HepG2 (cell line): ENCODE results near the gene MIEF1. TPM values are rescaled to one million over a fixed set of nuclear protein-coding genes. Genes with fewer than 3 reads are reported as not detected.

Experiments used
- AHR ChIP-seq: IDR thresholded peaks from 2 replicates; pipeline ENCODE4 v1.6.1; 2018; ENCODE audit warnings: missing genetic modification reagents, missing compliant biosample characterization
- ARID5B ChIP-seq: IDR thresholded peaks from 2 replicates; pipeline ENCODE4 v1.4.0; 2020; ENCODE audit warnings: mild to moderate bottlenecking, missing genetic modification reagents
- BCL6 ChIP-seq: IDR thresholded peaks from 2 replicates; pipeline ENCODE4 v1.6.1; 2016; ENCODE audit warnings: missing genetic modification reagents, missing compliant biosample characterization
- KAT2B ChIP-seq: fragments of 150-350 bp; IDR thresholded peaks from 2 replicates; pipeline ENCODE4 v1.6.1; 2014; ENCODE audit warnings: low read depth, low read length, borderline replicate concordance
- KLF15 ChIP-seq: sonication (generic); formaldehyde crosslinking; IDR thresholded peaks from 2 replicates; pipeline ENCODE4 v1.8.1; 2023; ENCODE audit warnings: borderline replicate concordance, mild to moderate bottlenecking, inconsistent platforms, missing genetic modification reagents, mixed read lengths
- NPAS2 ChIP-seq: sonication (generic); formaldehyde crosslinking; IDR thresholded peaks from 2 replicates; pipeline ENCODE4 v1.8.0; 2022; ENCODE audit warnings: mild to moderate bottlenecking, missing genetic modification reagents, borderline replicate concordance
- PPARG ChIP-seq: conservative IDR thresholded peaks from 2 replicates; pipeline ENCODE4 v1.6.1; 2016; ENCODE audit warnings: missing biosample characterization, missing genetic modification reagents
- RFX1 ChIP-seq: fragments of 450-650 bp; IDR thresholded peaks from 2 replicates; pipeline ENCODE4 v1.6.1; 2017
- SIN3A ChIP-seq: IDR thresholded peaks from 2 replicates; pipeline ENCODE4 v1.6.1; 2011; ENCODE audit warnings: low read depth, mild to moderate bottlenecking, control low read depth, low read length, borderline replicate concordance
- SNAPC2 ChIP-seq: sonication (generic); formaldehyde crosslinking; IDR thresholded peaks from 2 replicates; pipeline ENCODE4 v1.8.1; 2022; ENCODE audit warnings: mild to moderate bottlenecking, missing genetic modification reagents
- ZBTB1 ChIP-seq: sonication (generic); formaldehyde crosslinking; IDR thresholded peaks from 2 replicates; pipeline ENCODE4 v1.4.0; 2020; ENCODE audit warnings: missing genetic modification reagents, borderline replicate concordance
- ZBTB38 ChIP-seq: sonication (generic); formaldehyde crosslinking; IDR thresholded peaks from 2 replicates; pipeline ENCODE4 v1.5.1; 2020; ENCODE audit warnings: mild to moderate bottlenecking, missing genetic modification reagents
- ZFP36L2 ChIP-seq: sonication (generic); formaldehyde crosslinking; IDR thresholded peaks from 2 replicates; pipeline ENCODE4 v1.4.0; 2020; ENCODE audit warnings: missing genetic modification reagents
- ZNF468 ChIP-seq: sonication (generic); formaldehyde crosslinking; IDR thresholded peaks from 2 replicates; pipeline ENCODE4 v1.8.0; 2022; ENCODE audit warnings: mild to moderate bottlenecking, moderate library complexity, missing genetic modification reagents
- ZNF546 ChIP-seq: sonication (generic); formaldehyde crosslinking; conservative IDR thresholded peaks from 2 replicates; pipeline ENCODE4 v1.8.1; 2023; ENCODE audit warnings: mild to moderate bottlenecking, missing genetic modification reagents
- ZNF547 ChIP-seq: sonication (generic); formaldehyde crosslinking; IDR thresholded peaks from 2 replicates; pipeline ENCODE4 v1.5.1; 2020; ENCODE audit warnings: mild to moderate bottlenecking, missing genetic modification reagents
- ZNF780A ChIP-seq: sonication (generic); formaldehyde crosslinking; IDR thresholded peaks from 2 replicates; pipeline ENCODE4 v1.8.0; 2022; ENCODE audit warnings: mild to moderate bottlenecking, missing genetic modification reagents, moderate library complexity
- ZSCAN12 ChIP-seq: sonication (generic); formaldehyde crosslinking; IDR thresholded peaks from 2 replicates; pipeline ENCODE4 v1.9.0; 2021; ENCODE audit warnings: mild to moderate bottlenecking, missing genetic modification reagents
- polyA plus RNA-seq, 8 experiments: library from polyadenylated mRNA; depleted of rRNA in 3 of 8; stranded (reverse) in 7 of 8; unstranded in 1 of 8; fragments of >200 nt; fragmentation: Illumina TruSeq in 4 of 8; extraction: Trizol in 4 of 8; gene quantifications; 2 replicates each; pipeline versions ENCODE4 v1.2.1 to v1.2.3, GENCODE V29; 2011 to 2016; ENCODE audit warnings: low read depth in 4 of 8, missing spikeins in 1 of 8, mixed read lengths in 1 of 8; ENCODE audit not compliant: insufficient read depth in 1 of 8
- total RNA-seq, 5 experiments: library from RNA; depleted of rRNA; stranded (reverse); fragments of >200 nt; fragmentation: Illumina TruSeq; extraction: Trizol; gene quantifications; 2 replicates each; pipeline ENCODE4 v1.2.3, GENCODE V29; 2016; ENCODE audit warnings: low read depth in 1 of 5
- TF ChIP-seq, protein P1 (sequence below): sonication (generic); formaldehyde crosslinking; conservative IDR thresholded peaks from 2 replicates; pipeline ENCODE4 v1.4.0; 2020; ENCODE audit warnings: missing genetic modification reagents
- TF ChIP-seq, protein P2 (sequence below): IDR thresholded peaks from 2 replicates; pipeline ENCODE4 v1.6.1; 2016; ENCODE audit warnings: missing genetic modification reagents, missing compliant biosample characterization

MIEF1 gene
- total and polyA plus RNA-seq, 2 of the 13 experiments (the other 11 are each of a cell fraction or from before 2014, with no cell fraction given): 21.7 to 34.8 TPM

DNA sequence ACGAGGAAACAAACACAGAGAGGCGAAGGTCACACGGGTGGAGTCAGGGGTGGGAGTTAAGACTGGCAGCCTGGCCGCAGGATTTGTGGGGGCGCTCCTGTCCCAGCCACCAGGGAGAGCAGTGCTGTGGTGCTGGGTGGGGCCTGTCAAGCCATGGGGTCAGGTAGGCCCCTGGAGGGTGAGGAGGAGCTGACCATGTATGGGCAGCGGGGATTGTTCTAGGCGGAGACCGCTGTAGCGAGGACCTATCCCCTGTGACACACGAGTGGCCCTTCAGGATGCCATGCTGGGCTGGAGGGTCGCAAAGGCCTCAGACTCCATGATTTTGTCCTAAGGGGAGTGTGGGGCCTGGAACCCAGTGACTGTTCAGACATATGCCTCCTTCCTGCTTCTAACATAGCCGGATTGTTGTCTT lies 32.0 kb downstream of the MIEF1 start (continued):
- peak; percentile 45 for TF ChIP-seq ARID5B
- no peak for TF ChIP-seq NPAS2
- TF ChIP-seq ZBTB38: peak; percentile 19; the same call in 1 of the 2 replicates
- TF ChIP-seq ZBTB1: no peak
- no peak for TF ChIP-seq ZNF468 (CRISPR knock-in tag)
- TF ChIP-seq ZNF780A (CRISPR knock-in tag): no peak
- no peak for TF ChIP-seq BCL6 (CRISPR knock-in tag)
- TF ChIP-seq ZNF547 (CRISPR knock-in tag): no peak
- TF ChIP-seq, protein P1, sequence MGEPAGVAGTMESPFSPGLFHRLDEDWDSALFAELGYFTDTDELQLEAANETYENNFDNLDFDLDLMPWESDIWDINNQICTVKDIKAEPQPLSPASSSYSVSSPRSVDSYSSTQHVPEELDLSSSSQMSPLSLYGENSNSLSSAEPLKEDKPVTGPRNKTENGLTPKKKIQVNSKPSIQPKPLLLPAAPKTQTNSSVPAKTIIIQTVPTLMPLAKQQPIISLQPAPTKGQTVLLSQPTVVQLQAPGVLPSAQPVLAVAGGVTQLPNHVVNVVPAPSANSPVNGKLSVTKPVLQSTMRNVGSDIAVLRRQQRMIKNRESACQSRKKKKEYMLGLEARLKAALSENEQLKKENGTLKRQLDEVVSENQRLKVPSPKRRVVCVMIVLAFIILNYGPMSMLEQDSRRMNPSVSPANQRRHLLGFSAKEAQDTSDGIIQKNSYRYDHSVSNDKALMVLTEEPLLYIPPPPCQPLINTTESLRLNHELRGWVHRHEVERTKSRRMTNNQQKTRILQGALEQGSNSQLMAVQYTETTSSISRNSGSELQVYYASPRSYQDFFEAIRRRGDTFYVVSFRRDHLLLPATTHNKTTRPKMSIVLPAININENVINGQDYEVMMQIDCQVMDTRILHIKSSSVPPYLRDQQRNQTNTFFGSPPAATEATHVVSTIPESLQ (CRISPR knock-in tag): no peak
- TF ChIP-seq RFX1: no peak
- TF ChIP-seq SIN3A: 0 out of 2 replicates have a peak, but pooled peaks have one; percentile 7
- TF ChIP-seq PPARG (CRISPR knock-in tag): no peak
- no peak for TF ChIP-seq ZFP36L2 (CRISPR knock-in tag)
- no peak for TF ChIP-seq ZSCAN12 (CRISPR knock-in tag)
- TF ChIP-seq KAT2B: no peak
- TF ChIP-seq, protein P2, sequence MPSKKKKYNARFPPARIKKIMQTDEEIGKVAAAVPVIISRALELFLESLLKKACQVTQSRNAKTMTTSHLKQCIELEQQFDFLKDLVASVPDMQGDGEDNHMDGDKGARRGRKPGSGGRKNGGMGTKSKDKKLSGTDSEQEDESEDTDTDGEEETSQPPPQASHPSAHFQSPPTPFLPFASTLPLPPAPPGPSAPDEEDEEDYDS: no peak
- TF ChIP-seq SNAPC2 (CRISPR knock-in tag): no peak
- 0 out of 2 replicates have a peak, but pooled peaks have one; percentile 63 for TF ChIP-seq ZNF546 (CRISPR knock-in tag)
- no peak for TF ChIP-seq KLF15 (CRISPR knock-in tag)
- no peak for TF ChIP-seq AHR (CRISPR knock-in tag)
